GM19324 (cell line): ENCODE measurements around the gene APOBEC3G.
"Not testable (repeated sequence)": the region's sequence is repeated elsewhere in the genome, so short reads cannot be mapped to it uniquely, and the experiment has no call there.

Experiments used
- ATAC-seq: cut with Tn5 transposase; IDR thresholded peaks from one replicate; pipeline ENCODE4 v1.9.1; 2021; ENCODE audit warnings: mild to moderate bottlenecking, moderate library complexity; ENCODE audit not compliant: unreplicated experiment, low FRiP score

APOBEC3G gene

GRCh38 chr22:39077026-39077840 is at the start of gene APOBEC3G:
Gene APOBEC3G (plus strand): TSS chr22:39077275. CDS start chr22:39077362, 87 bp downstream.
- peak; percentile 85 for ATAC-seq

- ATAC-seq: no peak
Measured at GRCh38 chr22:39027717-39028116, 49.4 kb upstream of the APOBEC3G start.

- ATAC-seq: no peak
Measured at GRCh38 chr22:39028281-39028680, 48.8 kb upstream of the APOBEC3G start.

- ATAC-seq: no peak
Measured at GRCh38 chr22:39029227-39029626, 47.8 kb upstream of the APOBEC3G start.

- no peak for ATAC-seq
Measured at GRCh38 chr22:39030705-39031104, 46.4 kb upstream of the APOBEC3G start.

GRCh38 chr22:39031434-39032295 is 45.4 kb upstream of the APOBEC3G start:
- not testable (repeated sequence) for ATAC-seq

GRCh38 chr22:39037071-39037470 is 40.0 kb upstream of the APOBEC3G start:
- not testable (repeated sequence) for ATAC-seq

GRCh38 chr22:39039306-39040126 is 37.6 kb upstream of the APOBEC3G start:
- ATAC-seq: no peak

GRCh38 chr22:39040155-39040537 is 36.9 kb upstream of the APOBEC3G start:
- ATAC-seq: not testable (repeated sequence)

- ATAC-seq: peak; percentile 85
Measured at GRCh38 chr22:39040538-39041296, 36.4 kb upstream of the APOBEC3G start, which contains the start of gene APOBEC3F. Gene APOBEC3F (plus strand): TSS chr22:39040864. CDS start chr22:39040961, 97 bp downstream.

- no peak for ATAC-seq
Measured at GRCh38 chr22:39041908-39042307, 35.2 kb upstream of the APOBEC3G start.

GRCh38 chr22:39043063-39043462 is 34.0 kb upstream of the APOBEC3G start:
- ATAC-seq: not testable (repeated sequence)

- not testable (repeated sequence) for ATAC-seq
Measured at GRCh38 chr22:39045136-39045535, 31.9 kb upstream of the APOBEC3G start.

- not testable (repeated sequence) for ATAC-seq
Measured at GRCh38 chr22:39049486-39049885, 27.6 kb upstream of the APOBEC3G start.

GRCh38 chr22:39051844-39052495 is 25.1 kb upstream of the APOBEC3G start:
- not testable (repeated sequence) for ATAC-seq

- ATAC-seq: no peak
Measured at GRCh38 chr22:39055658-39056057, 21.4 kb upstream of the APOBEC3G start.

GRCh38 chr22:39061290-39061689 is 15.8 kb upstream of the APOBEC3G start:
- ATAC-seq: not testable (repeated sequence)

- ATAC-seq: not testable (repeated sequence)
Measured at GRCh38 chr22:39061951-39062350, 15.1 kb upstream of the APOBEC3G start.

GRCh38 chr22:39063904-39064303 is 13.2 kb upstream of the APOBEC3G start:
- peak; percentile 61 for ATAC-seq
